ENCODE results near the gene KLF6.

GRCh38 chr10:3779158-3779741, 5.8 kb downstream of the KLF6 start:
- TF ChIP-seq CTCF (IDR thresholded peaks at IDR 0.05) = no peak
- TF ChIP-seq POLR2A (IDR thresholded peaks at IDR 0.05) = no peak

Measured in right lobe of liver (tissue), 4 donors.